DMS153 treated with DMSO at 0.1 percent for 48 hours (cell line): ENCODE measurements around the gene PCSK4.

Source experiments
- DNase-seq: peaks from one replicate; lab custom pipeline; 2025; ENCODE audit not compliant: unreplicated experiment; lab: John Stamatoyannopoulos, UW

PCSK4 gene

GRCh38 chr19:1457031-1457739 lies 33.0 kb downstream of the PCSK4 start:
- DNase-seq: no peak

GRCh38 chr19:1456121-1456900 lies 33.8 kb downstream of the PCSK4 start:
- DNase-seq: no peak

- DNase-seq: no peak
Observed at GRCh38 chr19:1455336-1456120, 34.6 kb downstream of the PCSK4 start.

- DNase-seq: no peak
Observed at GRCh38 chr19:1455002-1455335, 35.2 kb downstream of the PCSK4 start.

- no peak for DNase-seq
Observed at GRCh38 chr19:1453525-1454364, 36.4 kb downstream of the PCSK4 start.

GRCh38 chr19:1452802-1453524 lies 37.2 kb downstream of the PCSK4 start:
- no peak for DNase-seq

- no peak for DNase-seq
Observed at GRCh38 chr19:1451916-1452801, 38.0 kb downstream of the PCSK4 start.

GRCh38 chr19:1450735-1451731 lies 39.1 kb downstream of the PCSK4 start:
- no peak for DNase-seq

- DNase-seq: no peak
Observed at GRCh38 chr19:1449467-1450442, 40.4 kb downstream of the PCSK4 start, which contains the start of gene APC2. APC2 (plus strand) TSS chr19:1450121; CDS start chr19:1453002, 2,881 bp downstream.

- no peak for DNase-seq
Observed at GRCh38 chr19:1447944-1448343, 42.2 kb downstream of the PCSK4 start.

- no peak for DNase-seq
Observed at GRCh38 chr19:1447504-1447903, 42.6 kb downstream of the PCSK4 start.

GRCh38 chr19:1446713-1447481 lies 43.3 kb downstream of the PCSK4 start:
- DNase-seq: no peak

GRCh38 chr19:1445932-1446712 lies 44.0 kb downstream of the PCSK4 start:
- no peak for DNase-seq

GRCh38 chr19:1445185-1445931 lies 44.8 kb downstream of the PCSK4 start:
- DNase-seq: no peak
